Measurements from ENCODE around the gene CCDC183. TPM values are rescaled to one million over a fixed set of nuclear protein-coding genes. Genes with fewer than 3 reads are reported as not detected.
A peak's percentile ranks its signal among the peaks of the same experiment; 100 is the strongest.
"Not testable (repeated sequence)": the region's sequence is repeated elsewhere in the genome, so short reads cannot be mapped to it uniquely, and the experiment has no call there.

CCDC183 gene
- total RNA-seq, 1 experiment from 2014 or later = 9.0 TPM

GRCh38 chr9:136799854-136800657 is 3.9 kb downstream of the CCDC183 start:
- peak; percentile 86 for DNase-seq (ENCODE audit: low spot score)

GRCh38 chr9:136802321-136802720 is 6.2 kb downstream of the CCDC183 start:
- DNase-seq (ENCODE audit: low spot score) = no peak

GRCh38 chr9:136803009-136803550 is 6.9 kb downstream of the CCDC183 start:
- not testable (repeated sequence) for DNase-seq (ENCODE audit: low spot score)

- no peak for DNase-seq (ENCODE audit: low spot score)
These were observed 7.7 kb downstream of the CCDC183 start for GRCh38 chr9:136803551-136804508.

- DNase-seq (ENCODE audit: low spot score) = no peak
These were observed 8.5 kb downstream of the CCDC183 start for GRCh38 chr9:136804509-136805206.

- no peak for DNase-seq (ENCODE audit: low spot score)
These were observed 9.1 kb downstream of the CCDC183 start for GRCh38 chr9:136805207-136805740.

- no peak for DNase-seq (ENCODE audit: low spot score)
These were observed 9.9 kb downstream of the CCDC183 start for GRCh38 chr9:136806067-136806466.

GRCh38 chr9:136806631-136807201 is 10.6 kb downstream of the CCDC183 start:
- DNase-seq (ENCODE audit: low spot score) = no peak

GRCh38 chr9:136807281-136808074 is 11.3 kb downstream of the CCDC183 start, which contains the start of gene RABL6:
Gene RABL6 (plus strand): TSS chr9:136807948. CDS start chr9:136808197, 249 bp downstream.
- peak; percentile 73 for DNase-seq (ENCODE audit: low spot score)

- peak; percentile 23 for DNase-seq (ENCODE audit: low spot score)
These were observed 12.1 kb downstream of the CCDC183 start for GRCh38 chr9:136808075-136808805.

- peak; percentile 45 for DNase-seq (ENCODE audit: low spot score)
These were observed 12.6 kb downstream of the CCDC183 start for GRCh38 chr9:136808806-136809158.

GRCh38 chr9:136814725-136815421 is 18.7 kb downstream of the CCDC183 start:
- DNase-seq (ENCODE audit: low spot score) = no peak

GRCh38 chr9:136815422-136815782 is 19.3 kb downstream of the CCDC183 start:
- DNase-seq (ENCODE audit: low spot score) = no peak

GRCh38 chr9:136820971-136821825 is 25.1 kb downstream of the CCDC183 start:
- DNase-seq (ENCODE audit: low spot score) = no peak

GRCh38 chr9:136821826-136822544 is 25.8 kb downstream of the CCDC183 start:
- no peak for DNase-seq (ENCODE audit: low spot score)

- no peak for DNase-seq (ENCODE audit: low spot score)
These were observed 27.3 kb downstream of the CCDC183 start for GRCh38 chr9:136823136-136824046.

All from HT-29 (cell line).